Measurements from ENCODE around the gene MFSD11.

DNA sequence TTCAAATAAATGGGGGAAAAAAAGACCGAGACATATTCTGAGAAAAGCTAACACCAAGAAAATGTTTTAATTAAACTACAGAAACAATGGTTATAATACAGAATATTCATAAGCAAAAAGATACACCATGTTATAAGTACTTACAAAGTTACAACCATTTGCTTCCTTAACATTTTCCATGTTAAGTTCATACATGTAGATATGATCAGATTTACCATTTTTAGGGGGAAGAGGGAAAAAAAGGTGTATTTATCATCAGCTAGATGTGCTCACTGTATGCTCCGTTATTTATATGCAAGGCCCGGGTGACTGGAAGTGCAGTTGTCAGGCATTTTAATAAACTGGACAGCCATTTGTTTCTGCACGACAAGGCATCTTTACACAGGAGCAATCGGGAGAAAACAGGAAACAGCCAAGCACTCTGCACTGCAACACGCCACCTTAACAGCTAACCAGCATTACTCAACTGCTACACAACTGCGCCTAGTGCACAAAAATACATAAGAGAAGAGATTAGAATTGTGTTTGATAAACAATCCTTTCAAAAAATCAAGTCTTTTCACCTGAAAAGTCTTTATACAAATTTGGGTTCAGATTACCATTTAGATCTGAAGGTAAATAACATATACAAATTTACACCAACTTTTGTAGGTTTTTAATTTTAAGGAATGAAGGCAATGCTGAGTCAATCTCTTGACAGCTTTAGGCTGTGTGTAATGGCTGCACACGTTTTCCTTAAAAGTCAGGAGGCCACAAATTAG is 3.7 kb upstream of the MFSD11 start:
- no peak for TF ChIP-seq EZH2phosphoT487 (IDR thresholded peaks at IDR 0.05; ENCODE audit: borderline replicate concordance, low read depth, low read length)
- TF ChIP-seq, protein P1, sequence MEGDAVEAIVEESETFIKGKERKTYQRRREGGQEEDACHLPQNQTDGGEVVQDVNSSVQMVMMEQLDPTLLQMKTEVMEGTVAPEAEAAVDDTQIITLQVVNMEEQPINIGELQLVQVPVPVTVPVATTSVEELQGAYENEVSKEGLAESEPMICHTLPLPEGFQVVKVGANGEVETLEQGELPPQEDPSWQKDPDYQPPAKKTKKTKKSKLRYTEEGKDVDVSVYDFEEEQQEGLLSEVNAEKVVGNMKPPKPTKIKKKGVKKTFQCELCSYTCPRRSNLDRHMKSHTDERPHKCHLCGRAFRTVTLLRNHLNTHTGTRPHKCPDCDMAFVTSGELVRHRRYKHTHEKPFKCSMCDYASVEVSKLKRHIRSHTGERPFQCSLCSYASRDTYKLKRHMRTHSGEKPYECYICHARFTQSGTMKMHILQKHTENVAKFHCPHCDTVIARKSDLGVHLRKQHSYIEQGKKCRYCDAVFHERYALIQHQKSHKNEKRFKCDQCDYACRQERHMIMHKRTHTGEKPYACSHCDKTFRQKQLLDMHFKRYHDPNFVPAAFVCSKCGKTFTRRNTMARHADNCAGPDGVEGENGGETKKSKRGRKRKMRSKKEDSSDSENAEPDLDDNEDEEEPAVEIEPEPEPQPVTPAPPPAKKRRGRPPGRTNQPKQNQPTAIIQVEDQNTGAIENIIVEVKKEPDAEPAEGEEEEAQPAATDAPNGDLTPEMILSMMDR (conservative IDR thresholded peaks at IDR 0.05; ENCODE audit: low read length), result no peak
